ENCODE measurements around the gene MARCHF3.

Gene MARCHF3

GRCh38 chr5:126866851-126867636, 163.3 kb downstream of the MARCHF3 start:
- Histone ChIP-seq H3K79me2 (ENCODE audit: insufficient read depth, low read length) (no peaks in the 10 kb centered on the region), H3K9me2 (replicated peaks; ENCODE audit: low read depth, low read length) (no peaks in the 10 kb centered on the region), H3K4me1 (ENCODE audit: insufficient read depth, low read length, poor library complexity, severe bottlenecking) (no peaks in the 10 kb centered on the region), H3K27me3 (ENCODE audit: insufficient read depth, low read length, poor library complexity, severe bottlenecking) (no peaks in the 10 kb centered on the region), H3F3A (ENCODE audit: low read depth) (no peaks in the 10 kb centered on the region), H2AFZ (ENCODE audit: low read length) (no peak overlapping the region), H3K4me2 (ENCODE audit: low read depth, low read length, poor library complexity, severe bottlenecking) (no peak overlapping the region), H3K9me3 (ENCODE audit: insufficient read depth, low read depth, low read length) (no peaks in the 10 kb centered on the region), H4K20me1 (ENCODE audit: insufficient read depth, low read length, poor library complexity, severe bottlenecking) (no peaks in the 10 kb centered on the region), H3K36me3 (ENCODE audit: insufficient read depth, low read length) (no peaks in the 10 kb centered on the region), H3K4me3 (ENCODE audit: low read length, poor library complexity, severe bottlenecking) (no peak overlapping the region), H3K9ac (ENCODE audit: low read depth, low read length, poor library complexity, severe bottlenecking) (no peak overlapping the region)
- TF ChIP-seq CTCF (conservative IDR thresholded peaks at IDR 0.05; ENCODE audit: low read length) = no peak
- TF ChIP-seq EZH2phosphoT487 (IDR thresholded peaks at IDR 0.05; ENCODE audit: borderline replicate concordance) = no peak

DNA sequence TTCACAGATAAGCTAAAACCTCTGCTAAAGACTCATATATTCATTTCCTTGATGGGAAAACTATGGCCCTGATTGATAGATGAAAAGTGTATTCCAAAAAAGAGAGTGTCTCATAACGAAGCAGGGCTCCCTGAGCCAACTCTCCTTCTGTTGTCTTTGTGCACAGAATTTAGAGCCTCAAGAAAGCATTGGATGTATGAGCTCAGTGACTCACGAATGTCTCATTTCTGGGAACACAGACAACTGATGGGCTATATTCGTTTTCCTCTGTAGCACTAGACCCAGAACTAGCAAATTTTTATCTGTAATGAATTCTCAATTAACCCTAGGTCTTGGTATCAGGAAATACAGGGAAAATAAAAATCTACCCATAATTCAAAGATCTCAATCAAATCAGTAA, 165.1 kb downstream of the MARCHF3 start:
- no peak overlapping the region for H3K4me2 ChIP-seq (ENCODE audit: low read depth, low read length, poor library complexity, severe bottlenecking)
- H3F3A ChIP-seq (ENCODE audit: low read depth) = no peaks in the 10 kb centered on the region
- H3K4me1 ChIP-seq (ENCODE audit: insufficient read depth, low read length, poor library complexity, severe bottlenecking) = no peaks in the 10 kb centered on the region
- no peak overlapping the region for H2AFZ ChIP-seq (ENCODE audit: low read length)
- no peaks in the 10 kb centered on the region for H3K36me3 ChIP-seq (ENCODE audit: insufficient read depth, low read length)
- H3K27me3 ChIP-seq (ENCODE audit: insufficient read depth, low read length, poor library complexity, severe bottlenecking) = no peaks in the 10 kb centered on the region
- TF ChIP-seq CTCF (conservative IDR thresholded peaks at IDR 0.05; ENCODE audit: low read length) (no peak), EZH2phosphoT487 (IDR thresholded peaks at IDR 0.05; ENCODE audit: borderline replicate concordance) (no peak)
- H4K20me1 ChIP-seq (ENCODE audit: insufficient read depth, low read length, poor library complexity, severe bottlenecking) = no peaks in the 10 kb centered on the region
- no peaks in the 10 kb centered on the region for H3K9me3 ChIP-seq (ENCODE audit: insufficient read depth, low read depth, low read length)
- no peaks in the 10 kb centered on the region for H3K9me2 ChIP-seq (replicated peaks; ENCODE audit: low read depth, low read length)
- no peaks in the 10 kb centered on the region for H3K79me2 ChIP-seq (ENCODE audit: insufficient read depth, low read length)
- H3K9ac ChIP-seq (ENCODE audit: low read depth, low read length, poor library complexity, severe bottlenecking) = no peak overlapping the region
- H3K4me3 ChIP-seq (ENCODE audit: low read length, poor library complexity, severe bottlenecking) = no peak overlapping the region

DNA sequence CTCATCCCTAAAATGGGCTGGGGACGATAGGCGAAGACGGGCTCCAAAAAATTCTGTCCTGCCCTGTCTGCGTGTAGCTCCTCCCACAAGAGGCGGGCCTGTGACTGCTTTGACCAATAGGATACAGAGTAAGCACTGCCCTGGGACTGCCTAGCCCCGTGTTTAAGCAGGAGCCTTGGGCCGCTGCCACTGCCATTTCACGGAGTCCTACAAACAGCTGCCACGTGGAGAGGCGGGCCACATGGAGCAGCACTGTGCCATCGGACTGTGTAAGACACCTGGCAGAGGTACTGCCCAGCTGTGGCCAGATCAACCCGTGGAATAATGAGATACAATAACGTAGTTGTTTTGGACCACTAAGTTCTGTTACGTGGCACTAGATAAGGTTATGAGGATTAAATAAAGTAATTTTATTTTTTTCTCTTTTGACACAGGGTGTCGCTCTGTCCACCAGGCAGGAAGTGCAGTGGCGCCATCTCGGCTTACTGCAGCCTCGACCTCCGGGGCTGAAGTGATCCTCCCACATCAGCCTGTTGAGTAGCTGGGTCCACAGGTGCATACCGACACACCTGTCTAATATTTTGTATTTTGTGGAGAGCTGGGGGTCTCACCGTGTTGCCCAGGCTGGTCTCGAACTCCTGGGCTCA, 166.2 kb downstream of the MARCHF3 start:
- H3K9me2 ChIP-seq (replicated peaks; ENCODE audit: low read depth, low read length) = no peaks in the 10 kb centered on the region

More for the DNA sequence above, 166.2 kb downstream of the MARCHF3 start:
- H3K9ac ChIP-seq (ENCODE audit: low read depth, low read length, poor library complexity, severe bottlenecking) = no peak overlapping the region
- no peak overlapping the region for H3K4me2 ChIP-seq (ENCODE audit: low read depth, low read length, poor library complexity, severe bottlenecking)
- H3K27me3 ChIP-seq (ENCODE audit: insufficient read depth, low read length, poor library complexity, severe bottlenecking) = no peaks in the 10 kb centered on the region
- H3F3A ChIP-seq (ENCODE audit: low read depth) = no peaks in the 10 kb centered on the region
- H3K4me1 ChIP-seq (ENCODE audit: insufficient read depth, low read length, poor library complexity, severe bottlenecking) = no peaks in the 10 kb centered on the region
- H3K79me2 ChIP-seq (ENCODE audit: insufficient read depth, low read length) = no peaks in the 10 kb centered on the region
- no peak overlapping the region for H2AFZ ChIP-seq (ENCODE audit: low read length)
- H4K20me1 ChIP-seq (ENCODE audit: insufficient read depth, low read length, poor library complexity, severe bottlenecking) = no peaks in the 10 kb centered on the region
- no peaks in the 10 kb centered on the region for H3K9me3 ChIP-seq (ENCODE audit: insufficient read depth, low read depth, low read length)
- H3K36me3 ChIP-seq (ENCODE audit: insufficient read depth, low read length) = no peaks in the 10 kb centered on the region
- H3K4me3 ChIP-seq (ENCODE audit: low read length, poor library complexity, severe bottlenecking) = no peak overlapping the region
- no peak for TF ChIP-seq EZH2phosphoT487 (IDR thresholded peaks at IDR 0.05; ENCODE audit: borderline replicate concordance)
- TF ChIP-seq CTCF (conservative IDR thresholded peaks at IDR 0.05; ENCODE audit: low read length) = no peak

Data from Loucy (cell line).